Ascending aorta (tissue), 2 donors: ENCODE results near the gene ZNF678. TPM values are rescaled to one million over a fixed set of nuclear protein-coding genes. Genes with fewer than 3 reads are reported as not detected.

Experiments used
- DNase-seq, 2 donors: peaks; one replicate each; pipeline ENCODE4 v3.0.0-alpha.2; 2019; ENCODE audit warnings: low spot score in 2 of 2
- H3K27ac ChIP-seq, 2 donors: fragments of 200-600 bp; sonication (generic); one replicate each; pipeline ENCODE4 v1.5.1; 2016 to 2017; ENCODE audit warnings: mild to moderate bottlenecking in 1 of 2
- H3K27me3 ChIP-seq: fragments of 200-600 bp; sonication (generic); one replicate; pipeline ENCODE4 v1.5.1; 2017
- H3K36me3 ChIP-seq, 2 donors: fragments of 200-600 bp; sonication (generic); one replicate each; pipeline ENCODE4 v1.5.1; 2016
- H3K4me1 ChIP-seq, 2 donors: fragments of 200-600 bp; sonication (generic); one replicate each; pipeline ENCODE4 v1.5.1; 2016 to 2017; ENCODE audit warnings: mild to moderate bottlenecking in 1 of 2
- H3K4me3 ChIP-seq, 2 donors: fragments of 200-600 bp; sonication (generic); one replicate each; pipeline ENCODE4 v1.5.1; 2016 to 2017; ENCODE audit warnings: mild to moderate bottlenecking in 1 of 2
- H3K9me3 ChIP-seq, 2 donors: fragments of 200-600 bp; sonication (generic); one replicate each; pipeline ENCODE4 v1.5.1; 2016
- intact Hi-C: fragments of 100-400 bp; cut with DNase I; formaldehyde crosslinking; loops from one replicate; pipeline ENCODE4 v1.15.1; 2023
- total RNA-seq: library from RNA; depleted of rRNA; stranded (reverse); fragments of >200 nt; gene quantifications from one replicate; pipeline ENCODE4 v1.1.0, GENCODE V29; 2016
- TF ChIP-seq, protein P1 (sequence below), 3 experiments: fragments of 200-600 bp in 2 of 3; fragments of 450-650 bp in 1 of 3; sonication (generic) in 2 of 3; IDR thresholded peaks; one replicate each; pipeline ENCODE4 v1.5.1; 2016 to 2019; ENCODE audit warnings: antibody characterized with exemption in 3 of 3, mild to moderate bottlenecking in 1 of 3, moderate library complexity in 1 of 3

The ZNF678 gene
- total RNA-seq, 1 donor from 2014 or later = 0.75 TPM

DNA sequence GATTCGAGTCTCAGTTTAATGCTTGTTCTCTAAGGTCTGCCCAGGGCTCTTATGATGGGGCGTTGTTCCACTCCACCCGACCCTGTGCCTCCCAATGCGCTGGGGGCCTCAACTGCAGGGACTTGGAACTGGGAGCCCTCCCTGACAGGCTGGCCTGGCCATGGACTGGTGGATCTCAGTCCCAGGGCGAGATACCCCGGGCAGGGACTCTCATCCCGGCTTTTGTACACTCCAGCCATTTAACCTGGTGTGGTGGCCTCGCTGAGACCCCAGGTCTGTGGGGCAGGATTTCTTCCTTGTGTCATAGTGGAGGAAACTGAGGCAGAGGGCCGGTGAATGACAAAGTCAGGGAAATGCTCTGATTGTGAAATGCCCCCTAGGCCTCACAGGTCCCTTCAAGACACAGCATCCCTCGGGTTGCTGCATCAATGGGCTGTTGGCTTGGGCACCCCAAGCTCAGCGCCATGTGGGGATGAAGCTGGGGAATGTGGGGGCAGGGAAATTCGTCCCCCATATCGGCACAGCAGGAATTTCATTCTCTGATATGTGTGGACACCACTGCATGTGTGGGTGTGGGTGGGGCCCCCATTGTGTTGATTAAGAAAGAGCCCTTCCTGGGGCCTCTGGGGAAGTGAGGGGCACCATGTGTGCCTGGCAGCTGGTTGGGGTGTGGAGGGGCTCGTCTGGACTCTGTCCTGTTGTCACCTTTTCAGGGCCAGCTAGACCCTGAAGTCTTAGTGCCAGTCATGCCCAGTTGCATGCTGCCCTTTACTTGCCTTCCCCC lies 19.9 kb upstream of the ZNF678 start:
- intact Hi-C loops = loop anchor here (5.0 to 10.0 kb wide), 4 partner anchors 61 to 606 kb away; partner anchors contain the start of gene CDC42BPA
- Histone ChIP-seq H3K36me3 (no peaks in the 10 kb centered on the region), H3K4me3 (no peak overlapping the region), H3K4me1 (peaks cover 4 to 8% of the 10 kb centered on the region in 2 donors), H3K27ac (peak overlapping the region; percentile 79 to 85), H3K27me3 (no peaks in the 10 kb centered on the region), H3K9me3 (peaks cover 0 to 8% of the 10 kb centered on the region in 2 donors)
- no peak for DNase-seq
- TF ChIP-seq, protein P1, sequence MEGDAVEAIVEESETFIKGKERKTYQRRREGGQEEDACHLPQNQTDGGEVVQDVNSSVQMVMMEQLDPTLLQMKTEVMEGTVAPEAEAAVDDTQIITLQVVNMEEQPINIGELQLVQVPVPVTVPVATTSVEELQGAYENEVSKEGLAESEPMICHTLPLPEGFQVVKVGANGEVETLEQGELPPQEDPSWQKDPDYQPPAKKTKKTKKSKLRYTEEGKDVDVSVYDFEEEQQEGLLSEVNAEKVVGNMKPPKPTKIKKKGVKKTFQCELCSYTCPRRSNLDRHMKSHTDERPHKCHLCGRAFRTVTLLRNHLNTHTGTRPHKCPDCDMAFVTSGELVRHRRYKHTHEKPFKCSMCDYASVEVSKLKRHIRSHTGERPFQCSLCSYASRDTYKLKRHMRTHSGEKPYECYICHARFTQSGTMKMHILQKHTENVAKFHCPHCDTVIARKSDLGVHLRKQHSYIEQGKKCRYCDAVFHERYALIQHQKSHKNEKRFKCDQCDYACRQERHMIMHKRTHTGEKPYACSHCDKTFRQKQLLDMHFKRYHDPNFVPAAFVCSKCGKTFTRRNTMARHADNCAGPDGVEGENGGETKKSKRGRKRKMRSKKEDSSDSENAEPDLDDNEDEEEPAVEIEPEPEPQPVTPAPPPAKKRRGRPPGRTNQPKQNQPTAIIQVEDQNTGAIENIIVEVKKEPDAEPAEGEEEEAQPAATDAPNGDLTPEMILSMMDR (IDR thresholded peaks at IDR 0.05) = no peak

DNA sequence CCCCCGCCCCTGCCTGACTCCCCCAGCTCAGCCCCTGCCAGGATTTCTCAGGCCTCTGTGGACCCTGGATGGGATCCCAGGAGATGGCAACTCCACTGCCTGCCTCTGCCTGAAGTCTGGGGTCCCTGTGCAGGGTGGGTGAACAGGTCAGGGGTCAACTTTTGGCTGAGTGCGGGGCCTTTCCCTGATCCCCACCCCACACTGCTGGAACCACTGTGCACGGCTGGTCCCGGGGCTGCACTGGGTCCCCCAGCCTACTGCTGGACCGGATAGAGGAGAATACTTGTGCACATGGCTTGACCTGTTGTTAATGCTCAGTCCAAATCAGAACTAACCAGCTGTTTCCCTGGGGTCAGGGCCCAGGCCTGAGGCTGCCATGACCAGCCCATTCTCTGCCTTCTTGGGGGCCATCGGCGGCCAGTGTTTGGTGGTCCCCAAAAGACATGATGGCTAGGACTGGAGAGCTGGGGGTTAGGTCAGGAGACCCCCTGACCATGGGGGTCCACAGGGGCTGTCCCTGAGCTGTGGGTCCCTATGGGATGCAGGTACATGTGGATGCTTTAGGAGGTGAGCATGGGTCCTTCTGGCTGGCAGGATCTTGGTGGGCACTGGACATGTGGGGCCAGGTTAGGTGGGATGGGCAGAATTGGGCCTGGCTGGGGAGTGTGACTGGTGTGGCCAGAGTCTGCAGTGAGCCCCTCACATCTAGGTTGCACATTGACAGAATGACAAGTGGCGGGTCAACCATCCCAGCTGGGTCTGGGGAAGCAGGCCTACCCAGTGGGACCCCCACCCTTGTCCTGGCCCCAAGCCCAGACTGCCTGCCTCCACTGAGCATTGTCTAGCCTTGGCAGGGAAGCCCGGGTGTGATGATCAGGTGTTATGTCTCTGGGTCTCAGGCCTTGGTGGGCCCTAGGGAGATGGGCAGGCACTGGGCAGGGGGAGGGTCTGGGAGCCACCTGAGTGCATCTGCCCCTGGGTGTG lies 19.0 kb upstream of the ZNF678 start:
- DNase-seq = no peak
- intact Hi-C loops = loop anchor here (5.0 to 10.0 kb wide), 4 partner anchors 62 to 607 kb away; partner anchors contain the start of gene CDC42BPA
- H3K4me1 ChIP-seq = peaks cover 4 to 8% of the 10 kb centered on the region in 2 donors
- H3K27ac ChIP-seq = no peak overlapping the region
- H3K36me3 ChIP-seq = no peaks in the 10 kb centered on the region
- TF ChIP-seq, protein P1 (IDR thresholded peaks at IDR 0.05) = no peak
- H3K9me3 ChIP-seq = peaks cover 0 to 4% of the 10 kb centered on the region in 2 donors
- H3K27me3 ChIP-seq = no peaks in the 10 kb centered on the region
- no peak overlapping the region for H3K4me3 ChIP-seq

DNA sequence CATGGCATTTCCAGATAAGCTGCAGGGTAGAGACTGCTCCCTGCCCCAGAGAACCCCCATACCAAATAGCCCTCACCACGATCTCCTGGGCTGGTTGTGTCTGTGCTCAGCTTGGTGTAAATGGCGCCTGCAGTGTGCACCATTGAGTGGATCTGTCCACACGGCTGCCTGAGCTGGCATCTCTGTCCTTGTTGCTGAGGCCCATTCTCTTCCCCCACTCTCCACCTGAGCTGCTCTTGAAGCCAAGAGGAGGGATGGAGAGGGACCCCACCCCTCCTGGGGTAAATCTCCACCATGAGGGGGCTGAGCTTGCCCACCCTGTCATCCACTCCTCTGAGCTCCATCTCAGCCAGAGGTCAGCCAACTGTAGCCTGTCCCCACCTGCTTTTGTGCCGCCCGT lies 18.0 kb upstream of the ZNF678 start:
- Histone ChIP-seq H3K9me3 (no peaks in the 10 kb centered on the region), H3K27ac (no peak overlapping the region), H3K4me1 (peaks cover 4 to 8% of the 10 kb centered on the region in 2 donors), H3K27me3 (no peaks in the 10 kb centered on the region), H3K36me3 (no peaks in the 10 kb centered on the region), H3K4me3 (no peak overlapping the region)
- DNase-seq = no peak
- TF ChIP-seq, protein P1 (IDR thresholded peaks at IDR 0.05) = no peak
- intact Hi-C loops = loop anchor here (10.0 kb wide), 1 partner anchor 231 kb away; the partner anchor contains the start of gene CDC42BPA

DNA sequence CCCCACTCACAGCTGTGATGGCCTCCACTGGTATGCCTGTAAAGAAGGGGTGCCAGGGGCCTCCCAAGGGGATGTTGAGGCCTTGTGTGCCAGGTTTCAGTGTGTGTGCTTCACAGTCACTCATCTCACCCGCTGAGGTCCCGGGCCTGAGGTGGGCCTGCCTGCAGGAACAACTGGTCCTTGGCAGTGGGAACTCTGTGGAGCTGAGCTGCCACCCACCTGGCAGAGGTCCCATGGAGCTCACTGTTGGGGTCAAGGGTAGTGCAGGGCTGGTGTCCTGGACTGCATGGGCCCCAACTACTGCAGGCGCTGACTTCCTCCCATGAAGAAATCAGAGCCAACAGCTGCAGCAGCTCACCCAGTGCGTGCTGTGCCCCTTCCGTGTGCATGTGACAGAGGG lies 17.3 kb upstream of the ZNF678 start:
- Histone ChIP-seq H3K4me1 (peaks cover 4 to 8% of the 10 kb centered on the region in 2 donors), H3K4me3 (no peak overlapping the region), H3K27me3 (no peaks in the 10 kb centered on the region), H3K27ac (no peak overlapping the region), H3K9me3 (peaks cover 0 to under 1% of the 10 kb centered on the region in 2 donors), H3K36me3 (no peaks in the 10 kb centered on the region)
- TF ChIP-seq, protein P1 (IDR thresholded peaks at IDR 0.05) = no peak
- intact Hi-C loops = loop anchor here (10.0 kb wide), 1 partner anchor 231 kb away; the partner anchor contains the start of gene CDC42BPA
- no peak for DNase-seq

DNA sequence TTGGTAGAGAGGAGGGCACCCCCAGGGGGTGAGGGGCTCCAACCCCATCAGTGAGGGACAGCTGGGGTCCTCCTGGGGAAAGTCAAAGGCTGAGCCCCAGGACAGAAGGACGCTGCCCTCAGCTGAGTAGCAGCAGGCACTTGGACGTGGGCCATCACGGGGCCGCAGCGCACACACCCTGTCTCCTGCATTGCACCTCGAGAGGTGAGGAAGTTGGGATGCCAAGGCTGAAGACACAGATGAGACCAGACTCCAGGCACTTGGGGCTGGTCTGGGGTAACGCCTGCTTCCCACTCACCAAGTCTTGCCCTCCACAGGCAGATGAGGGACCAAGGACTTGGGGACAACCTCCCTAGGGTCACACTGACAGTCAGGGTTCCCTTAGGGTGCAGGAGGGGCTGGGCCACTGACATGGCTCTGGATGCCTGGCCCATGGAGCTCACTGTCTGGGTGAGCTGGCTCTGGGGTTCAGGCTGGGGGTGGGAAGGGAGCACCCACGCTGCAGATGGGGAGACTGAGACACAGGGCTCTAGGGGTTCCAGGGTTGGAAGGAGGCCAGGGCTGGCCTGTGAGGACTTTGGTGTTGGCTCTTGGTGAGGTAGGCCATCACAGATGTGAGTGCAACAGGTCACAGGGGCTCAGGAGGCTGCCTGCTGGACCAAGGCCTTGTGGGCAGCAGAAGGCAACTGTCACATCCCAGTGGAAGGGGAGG lies 16.6 kb upstream of the ZNF678 start:
- intact Hi-C loops = loop anchor here (10.0 kb wide), 1 partner anchor 232 kb away; the partner anchor contains the start of gene CDC42BPA

More for the DNA sequence above, 16.6 kb upstream of the ZNF678 start:
- Histone ChIP-seq H3K4me1 (peaks cover 1 to 5% of the 10 kb centered on the region in 2 donors), H3K27ac (no peak overlapping the region), H3K4me3 (no peak overlapping the region), H3K9me3 (peaks cover 0 to 7% of the 10 kb centered on the region in 2 donors), H3K27me3 (no peaks in the 10 kb centered on the region), H3K36me3 (no peaks in the 10 kb centered on the region)
- DNase-seq = no peak
- TF ChIP-seq, protein P1 (IDR thresholded peaks at IDR 0.05) = no peak
